Fibroblast of peridontal ligament (primary cell): ENCODE measurements around the gene ALPK1.
"Not testable (repeated sequence)": the region's sequence is repeated elsewhere in the genome, so short reads cannot be mapped to it uniquely, and the experiment has no call there.

Source experiments
- DNase-seq: peaks from one replicate; pipeline ENCODE4 v3.0.0-alpha.2; 2010; ENCODE audit errors: extremely low read depth

ALPK1 gene

DNA sequence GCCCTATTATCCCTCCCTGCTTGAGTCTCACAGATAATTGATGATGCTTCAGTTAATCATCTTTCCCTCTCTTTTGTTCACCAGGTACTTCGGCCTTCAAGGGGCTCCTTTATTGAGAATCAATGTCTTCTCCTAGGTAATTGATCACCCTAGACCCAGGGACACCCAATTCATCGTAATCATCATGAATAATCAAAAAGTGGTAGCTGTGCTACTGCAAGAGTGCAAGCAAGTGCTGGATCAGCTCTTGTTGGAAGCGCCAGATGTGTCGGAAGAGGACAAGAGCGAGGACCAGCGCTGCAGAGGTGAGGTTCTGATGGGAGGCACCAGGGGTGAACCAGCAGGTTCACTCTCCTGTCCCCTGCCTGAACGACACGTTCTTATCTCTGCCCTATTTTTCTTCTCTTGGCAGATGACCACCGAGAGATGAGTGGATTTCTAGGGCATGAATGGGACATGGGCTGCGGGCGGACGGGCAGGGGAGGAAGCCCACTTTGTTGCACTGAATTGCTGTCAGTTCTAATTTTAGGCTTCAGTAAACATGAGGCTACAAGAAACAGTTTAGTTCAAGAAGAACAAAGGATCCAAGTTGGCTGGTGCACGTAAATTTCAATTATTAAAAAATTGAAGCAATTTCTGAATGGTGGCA is 80.5 kb downstream of the ALPK1 start:
- no peak for DNase-seq

DNA sequence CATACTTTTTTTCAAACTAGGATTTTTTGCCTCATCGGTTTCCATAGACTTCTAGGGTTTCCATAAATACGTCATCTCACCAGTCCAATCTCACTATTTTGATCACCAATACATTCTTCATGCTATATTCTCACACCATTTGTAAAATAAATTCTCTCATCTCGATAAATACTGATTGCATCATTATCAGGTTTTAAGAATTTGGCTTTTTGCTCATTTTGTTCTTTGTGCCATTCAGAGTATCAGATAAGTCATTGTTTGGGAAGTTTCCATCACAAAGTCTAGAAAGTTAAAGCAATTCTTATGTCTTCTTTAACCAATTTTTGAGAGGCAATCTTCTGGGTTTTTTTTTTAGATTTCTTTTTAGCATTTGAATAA is 81.1 kb downstream of the ALPK1 start:
- no peak for DNase-seq

- no peak for DNase-seq
Observed at GRCh38 chr4:112378858-112379257, 81.7 kb downstream of the ALPK1 start.

GRCh38 chr4:112379306-112379705 is 82.1 kb downstream of the ALPK1 start:
- no peak for DNase-seq

DNA sequence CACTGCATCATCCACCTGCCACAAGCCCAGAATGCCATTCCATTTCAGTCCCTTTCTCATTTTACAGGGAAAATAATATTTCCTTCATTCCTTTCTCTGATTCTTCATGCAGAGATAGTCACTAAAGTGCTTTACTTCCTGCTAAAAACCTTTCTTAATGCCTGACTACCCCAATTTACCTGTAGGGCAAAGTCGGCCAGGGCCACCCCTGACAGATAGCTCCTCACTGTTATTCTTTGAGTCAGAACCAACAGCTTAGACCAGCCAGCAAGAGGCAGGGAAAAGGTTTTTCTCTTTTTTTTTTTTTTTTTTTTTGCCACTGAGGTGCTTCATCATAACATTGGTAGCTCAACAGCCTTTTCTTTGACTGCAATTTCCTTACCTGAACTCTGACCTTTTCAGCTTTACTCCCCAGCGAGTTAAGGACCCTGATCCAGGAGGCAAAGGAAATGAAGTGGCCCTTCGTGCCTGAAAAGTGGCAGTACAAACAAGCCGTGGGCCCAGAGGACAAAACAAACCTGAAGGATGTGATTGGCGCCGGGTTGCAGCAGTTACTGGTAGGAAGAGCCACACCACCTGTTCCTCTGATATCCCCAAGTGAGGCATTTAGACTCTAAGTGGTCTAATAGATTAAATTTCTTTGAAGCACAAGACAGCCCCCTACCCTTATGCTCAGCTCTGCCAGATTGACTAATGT is 85.0 kb downstream of the ALPK1 start:
- no peak for DNase-seq

GRCh38 chr4:112386071-112386470 is 88.9 kb downstream of the ALPK1 start:
- no peak for DNase-seq

DNA sequence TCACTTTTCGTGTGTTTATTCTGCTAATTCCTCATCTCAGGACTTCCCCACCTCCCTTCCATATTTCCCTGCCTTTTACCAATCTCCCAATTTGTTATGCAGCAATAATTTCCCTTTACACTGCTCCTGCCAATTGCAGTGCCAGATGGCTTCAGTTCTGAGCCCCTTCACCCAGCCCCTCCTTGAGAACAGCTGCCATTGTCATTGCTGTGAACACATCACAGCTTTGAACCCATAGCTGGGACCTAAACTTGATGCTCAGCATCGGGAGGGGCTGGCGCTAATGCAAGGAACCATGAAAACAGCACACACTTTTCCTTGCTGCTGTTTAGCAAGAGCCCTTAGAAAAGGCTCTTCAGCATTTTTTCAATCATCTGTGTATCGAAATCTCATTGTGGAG is 104.9 kb downstream of the ALPK1 start:
- DNase-seq = no peak

GRCh38 chr4:112403101-112403945 is 106.2 kb downstream of the ALPK1 start:
- peak; percentile 59 for DNase-seq

GRCh38 chr4:112410364-112410763 is 113.2 kb downstream of the ALPK1 start:
- DNase-seq = peak; percentile 3

- no peak for DNase-seq
Observed at GRCh38 chr4:112410804-112411203, 113.6 kb downstream of the ALPK1 start.

DNA sequence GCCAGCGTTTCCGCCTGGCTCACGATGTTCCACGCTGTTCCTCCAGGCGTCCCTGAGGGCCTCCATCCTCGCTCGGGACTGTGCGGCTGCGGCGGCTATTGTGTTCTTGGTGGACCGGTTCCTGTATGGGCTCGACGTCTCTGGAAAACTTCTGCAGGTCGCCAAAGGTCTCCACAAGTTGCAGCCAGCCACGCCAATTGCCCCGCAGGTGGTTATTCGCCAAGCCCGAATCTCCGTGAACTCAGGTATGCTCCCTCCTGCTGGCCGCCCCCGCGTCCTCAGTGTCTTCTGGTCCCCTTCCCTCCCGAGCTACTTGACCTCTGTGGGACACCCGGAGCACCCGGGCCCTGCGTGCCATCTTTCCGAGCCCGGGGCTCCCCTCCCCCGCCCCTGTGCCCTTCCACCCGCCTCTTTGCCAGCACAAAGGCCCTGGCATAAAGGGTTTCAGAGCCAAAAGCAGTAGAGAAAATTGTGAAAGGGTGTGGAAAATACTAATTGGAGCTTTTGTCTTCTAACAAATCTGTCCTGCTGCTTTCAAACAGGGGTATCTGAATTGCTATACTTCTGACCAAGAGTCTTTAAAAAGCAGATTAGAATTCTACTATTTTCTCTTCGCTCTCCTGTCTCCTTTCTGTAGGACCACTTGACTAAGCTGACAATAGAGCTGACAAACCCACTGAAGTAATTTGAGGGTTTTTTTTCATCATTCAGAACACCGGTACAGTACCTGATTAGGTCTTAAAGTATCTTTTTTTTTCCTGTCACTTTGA is 114.8 kb downstream of the ALPK1 start:
- no peak for DNase-seq

- no peak for DNase-seq
Observed at GRCh38 chr4:112416464-112416863, 119.3 kb downstream of the ALPK1 start.

GRCh38 chr4:112418092-112418491 is 120.9 kb downstream of the ALPK1 start:
- no peak for DNase-seq

DNA sequence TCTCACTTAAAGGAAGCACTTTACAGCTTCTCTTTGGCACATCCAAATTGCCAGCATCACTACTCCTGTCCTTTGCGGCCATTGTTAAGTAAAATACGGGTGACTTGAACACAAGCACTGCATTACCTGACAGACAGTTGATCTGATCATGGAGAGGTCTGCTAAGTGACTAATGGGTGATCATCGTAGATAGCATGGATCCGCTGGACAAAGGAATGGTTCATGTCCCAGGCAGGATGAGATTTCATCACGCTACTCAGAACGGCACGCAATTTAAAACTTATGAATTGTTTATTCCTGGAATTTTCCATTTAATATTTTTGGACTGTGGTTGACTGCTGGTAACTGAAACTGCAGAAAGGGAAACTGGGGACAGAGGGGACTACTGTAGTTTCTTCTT is 124.7 kb downstream of the ALPK1 start:
- DNase-seq = no peak

DNA sequence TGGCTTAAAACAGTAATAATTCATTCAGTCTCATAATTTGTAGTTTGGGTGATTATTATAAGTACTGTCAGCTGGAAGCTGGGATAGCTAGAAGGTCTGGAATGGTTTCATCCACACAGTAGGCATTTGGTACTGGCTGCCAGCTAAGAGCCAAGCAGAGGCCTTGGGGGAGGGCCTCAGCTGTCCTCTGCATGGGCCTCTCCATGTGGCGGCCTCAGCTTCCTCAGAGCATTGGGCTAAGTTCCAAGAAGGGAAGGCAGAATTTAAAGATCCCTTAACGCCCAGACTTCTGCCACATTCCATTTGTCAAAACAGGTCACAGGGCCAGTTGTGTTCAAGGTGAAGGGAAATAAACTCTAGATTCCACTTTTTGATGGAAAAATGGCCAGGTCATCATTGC is 125.5 kb downstream of the ALPK1 start:
- DNase-seq = no peak

- peak; percentile 45 for DNase-seq
Observed at GRCh38 chr4:112423591-112423990, 126.4 kb downstream of the ALPK1 start.

- DNase-seq = no peak
Observed at GRCh38 chr4:112425823-112426222, 128.7 kb downstream of the ALPK1 start.

DNA sequence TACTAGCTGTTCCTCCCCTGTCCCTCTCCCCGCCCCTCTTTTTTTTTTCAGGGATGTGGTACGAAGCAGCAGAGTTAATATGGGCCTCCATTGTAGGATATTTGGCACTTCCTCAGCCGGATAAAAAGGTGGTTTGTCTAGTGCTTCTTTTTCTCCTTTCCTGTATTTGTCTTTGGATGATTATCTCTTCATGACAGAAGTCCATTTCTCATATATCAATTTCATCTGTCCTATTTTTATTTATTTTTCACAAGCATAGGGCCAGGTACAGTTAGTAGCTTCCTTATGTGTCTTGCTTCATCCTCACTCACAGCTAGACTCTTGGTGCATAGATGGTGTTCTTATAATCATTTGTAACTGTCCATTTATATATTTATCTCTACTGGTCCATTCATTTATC is 129.2 kb downstream of the ALPK1 start:
- DNase-seq = no peak

GRCh38 chr4:112431158-112431557 is 134.0 kb downstream of the ALPK1 start:
- no peak for DNase-seq

- DNase-seq = no peak
Observed at GRCh38 chr4:112436987-112437386, 139.8 kb downstream of the ALPK1 start.

GRCh38 chr4:112442226-112442625 is 145.1 kb downstream of the ALPK1 start:
- DNase-seq = not testable (repeated sequence)
